Activated CD4-positive, alpha-beta T cell treated with anti-CD3 and anti-CD28 coated beads, Interleukin-2, amount 50 U/mL, for 24 hours (primary cell): ENCODE results near the gene SRSF6.
"Not testable (repeated sequence)": the region's sequence is repeated elsewhere in the genome, so short reads cannot be mapped to it uniquely, and the experiment has no call there.

Experiments
- DNase-seq, 2 donors: peaks; one replicate each; pipeline ENCODE4 v3.0.0-alpha.2; 2020; ENCODE audit warnings: low read depth in 1 of 2, low spot score in 1 of 2

The SRSF6 gene

GRCh38 chr20:43457640-43458421 lies at the start of gene SRSF6:
Gene SRSF6 (plus strand): TSS chr20:43457896. CDS start chr20:43458034, 138 bp downstream.
- DNase-seq = peak; percentile 91 to 94

DNA sequence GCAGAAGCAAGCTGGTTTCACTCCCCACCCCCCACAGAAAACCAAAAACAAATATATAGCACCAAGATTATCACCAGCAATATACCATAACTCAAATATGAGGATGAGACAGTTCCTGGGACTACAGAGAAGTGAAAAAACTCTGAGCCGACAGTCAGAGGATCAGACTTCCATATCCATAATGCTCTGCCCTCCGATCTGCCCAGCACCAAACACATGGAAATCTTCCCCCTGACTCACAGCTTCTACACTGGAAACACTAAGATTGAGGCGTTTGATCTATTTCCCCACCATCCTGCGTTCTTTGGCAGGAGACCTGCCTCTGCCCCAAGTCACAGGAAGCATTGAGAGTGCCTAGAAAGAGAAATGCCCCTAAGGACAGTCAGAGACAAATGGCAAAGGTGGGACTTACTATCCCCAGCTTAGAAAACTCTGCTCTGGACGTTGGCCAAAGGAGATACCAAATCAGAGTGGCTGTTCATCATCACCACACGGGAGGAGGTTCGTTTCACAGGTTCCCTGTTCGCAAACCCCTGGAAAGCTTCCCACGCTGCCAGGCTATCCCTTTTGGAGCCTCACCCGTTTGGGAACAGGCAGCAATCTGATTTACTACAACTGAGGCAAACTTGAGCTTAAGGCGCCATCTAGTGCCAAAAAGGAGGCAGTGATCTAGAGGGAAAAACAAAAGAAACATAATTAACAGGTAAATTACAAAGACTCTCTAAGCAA lies 48.7 kb upstream of the SRSF6 start:
- DNase-seq = no peak

GRCh38 chr20:43409577-43409913 lies 48.2 kb upstream of the SRSF6 start:
- DNase-seq = no peak

DNA sequence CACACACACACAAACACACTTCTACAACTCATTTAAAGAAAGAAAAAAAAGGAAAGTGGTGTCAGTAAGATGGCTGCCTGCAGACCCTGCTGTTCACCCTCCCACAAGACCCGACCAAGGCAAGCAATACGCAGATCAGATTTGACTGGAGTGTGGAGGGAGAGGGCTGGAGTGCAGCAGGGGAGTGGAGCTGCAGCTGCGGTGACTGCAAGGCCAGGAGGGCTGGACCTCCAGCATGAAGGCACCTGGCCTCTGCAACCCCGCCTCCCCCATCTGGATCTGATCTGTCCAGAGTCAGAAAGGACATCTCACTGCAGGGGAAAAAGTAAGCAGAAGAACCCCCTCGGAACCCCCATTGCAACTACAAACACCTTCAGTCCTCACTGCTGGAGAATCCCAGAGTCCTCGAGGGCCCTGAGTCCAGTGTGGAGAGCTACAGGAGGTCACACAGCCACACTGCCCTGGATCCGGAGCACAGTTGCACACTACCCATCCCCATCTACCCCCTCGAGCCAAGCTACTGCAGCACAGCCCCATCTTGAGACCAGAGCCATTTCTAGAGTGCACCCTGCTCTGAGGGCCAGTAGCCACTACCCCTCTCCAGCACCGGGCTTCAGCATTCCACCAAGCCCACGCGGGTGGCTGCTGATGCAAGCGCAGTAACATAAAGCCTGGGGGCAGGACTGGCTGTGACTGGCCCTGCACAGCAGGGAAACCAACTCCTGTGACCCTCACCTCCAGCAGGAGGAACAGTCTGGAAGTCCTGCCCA lies 41.9 kb upstream of the SRSF6 start:
- DNase-seq = no peak

DNA sequence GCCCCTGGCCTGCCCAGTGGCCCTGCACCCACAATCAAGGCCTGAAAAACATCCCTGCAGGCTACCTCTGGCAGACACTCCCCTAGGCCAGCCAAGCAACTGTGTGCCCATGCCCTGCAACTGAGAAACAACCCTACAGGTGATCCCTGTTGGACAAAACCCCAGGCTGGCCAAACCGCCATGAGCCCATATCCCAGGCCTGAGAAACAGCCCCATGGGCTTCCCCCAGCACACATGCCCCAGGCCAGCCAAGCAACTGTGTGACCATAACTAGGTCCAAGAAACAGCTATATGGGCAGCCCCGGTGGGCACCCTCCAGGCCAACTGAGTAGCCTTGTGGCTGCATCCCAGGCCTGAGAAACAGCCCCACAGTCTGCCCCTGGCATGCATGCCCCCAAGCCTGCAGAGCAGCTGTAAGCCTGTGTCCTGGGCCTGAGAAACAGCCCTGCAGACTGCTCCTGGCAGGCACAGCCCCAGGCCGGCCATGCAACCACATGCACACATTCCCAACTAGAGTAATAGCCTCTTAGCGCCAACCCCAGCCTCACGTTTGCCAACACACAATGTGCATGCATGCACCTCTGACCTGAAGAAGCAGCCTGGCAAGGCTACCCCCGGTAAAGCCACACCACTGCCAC lies 41.0 kb upstream of the SRSF6 start:
- DNase-seq = no peak

GRCh38 chr20:43420192-43420591 lies 37.5 kb upstream of the SRSF6 start:
- no peak for DNase-seq

GRCh38 chr20:43420913-43421312 lies 36.8 kb upstream of the SRSF6 start:
- not testable (repeated sequence) for DNase-seq

DNA sequence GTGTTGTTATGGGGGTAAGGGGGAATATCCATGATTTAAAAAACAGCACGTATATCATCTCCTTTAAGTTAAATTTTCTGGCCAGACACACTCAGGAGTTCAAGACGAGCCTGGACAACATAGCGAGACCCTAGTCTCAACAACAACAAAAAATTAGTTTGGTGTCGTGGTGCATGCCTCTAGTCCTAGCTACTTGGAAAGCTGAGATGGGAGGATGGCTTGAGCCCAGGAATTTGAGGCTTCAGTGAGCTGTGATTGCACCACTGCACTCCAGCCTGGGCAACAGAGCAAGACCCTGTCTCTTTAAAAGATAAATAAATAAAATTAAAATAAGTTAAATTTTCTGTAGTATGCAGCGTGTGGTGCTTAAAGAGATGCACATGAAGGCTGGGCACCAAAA lies 31.5 kb upstream of the SRSF6 start:
- DNase-seq = no peak

GRCh38 chr20:43430265-43431133 lies 27.2 kb upstream of the SRSF6 start:
- DNase-seq = no peak

GRCh38 chr20:43431134-43431519 lies 26.6 kb upstream of the SRSF6 start:
- no peak for DNase-seq

DNA sequence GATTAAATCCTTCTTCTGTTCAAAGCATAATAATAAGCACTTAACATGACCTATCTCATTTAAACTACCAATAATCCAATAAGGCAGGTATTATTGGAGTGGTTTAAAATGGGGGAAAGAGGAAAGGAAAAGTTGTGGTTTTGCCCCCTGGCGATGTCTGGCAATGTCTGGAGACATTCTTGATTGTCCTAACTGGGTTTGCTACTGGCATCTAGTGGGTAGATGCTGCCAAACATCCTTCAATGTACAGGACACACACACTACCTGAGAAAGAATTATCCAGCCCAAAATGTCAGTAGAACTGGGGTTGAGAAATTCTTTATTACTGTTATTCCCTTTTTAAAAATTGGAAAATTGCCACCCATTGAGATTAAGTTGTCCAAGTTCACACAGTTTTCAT lies 25.2 kb upstream of the SRSF6 start:
- DNase-seq = no peak

- DNase-seq = no peak
Measured at GRCh38 chr20:43433250-43433854, 24.3 kb upstream of the SRSF6 start.

DNA sequence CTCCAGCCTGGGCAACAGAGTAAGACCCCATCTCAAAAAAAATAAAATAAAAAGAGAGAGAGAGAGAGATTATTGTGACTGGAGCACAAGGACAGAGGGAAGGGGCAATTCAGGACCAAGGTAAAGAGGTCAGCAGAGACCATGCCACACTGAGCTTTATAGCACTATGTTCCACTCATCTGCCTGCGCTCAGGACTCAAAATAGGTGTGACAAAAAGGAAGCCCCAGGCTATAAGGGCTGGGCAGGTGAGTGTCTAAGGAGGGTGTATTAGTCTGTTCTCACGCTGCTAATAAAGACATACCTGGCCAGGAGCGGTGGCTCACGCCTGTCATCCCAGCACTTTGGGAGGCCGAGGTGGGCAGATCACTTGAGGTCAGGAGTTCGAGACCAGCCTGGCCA lies 23.1 kb upstream of the SRSF6 start:
- DNase-seq = no peak

GRCh38 chr20:43438578-43439316 lies 18.9 kb upstream of the SRSF6 start:
- DNase-seq = no peak

- DNase-seq = no peak
Measured at GRCh38 chr20:43440531-43440930, 17.2 kb upstream of the SRSF6 start.

GRCh38 chr20:43442282-43442880 lies 15.3 kb upstream of the SRSF6 start:
- no peak for DNase-seq

GRCh38 chr20:43444107-43444506 lies 13.6 kb upstream of the SRSF6 start:
- DNase-seq = no peak

- no peak for DNase-seq
Measured at GRCh38 chr20:43446361-43446879, 11.3 kb upstream of the SRSF6 start.

DNA sequence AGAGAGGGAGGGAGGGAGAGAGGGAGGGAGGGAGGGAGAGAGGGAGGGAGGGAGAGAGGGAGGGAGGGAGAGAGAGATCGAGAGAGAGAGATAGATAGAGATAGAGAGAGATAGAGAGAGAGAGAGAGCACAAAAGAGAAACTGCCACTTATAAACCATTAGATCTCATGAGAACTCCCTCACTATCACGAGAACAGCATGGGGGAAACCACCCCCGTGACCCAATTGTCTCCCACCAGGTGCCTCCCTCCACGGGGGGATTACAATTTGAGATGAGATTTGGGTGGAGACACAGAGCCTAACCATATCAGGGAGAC lies 9.3 kb upstream of the SRSF6 start:
- not testable (repeated sequence) for DNase-seq
